Caki2 (cell line): ENCODE measurements around the gene MRTFA. TPM values are rescaled to one million over a fixed set of nuclear protein-coding genes. Genes with fewer than 3 reads are reported as not detected.
"Not testable (repeated sequence)": the region's sequence is repeated elsewhere in the genome, so short reads cannot be mapped to it uniquely, and the experiment has no call there.

Experiments
- DNase-seq: peaks from one replicate; pipeline ENCODE4 v3.0.0-alpha.2; 2015; ENCODE audit warnings: low read depth
- in situ Hi-C: cut with HindIII; loops from 2 replicates; pipeline ENCODE4 v1.10.0; 2016; ENCODE audit warnings: low sequenced_read_pairs, low pct_unique_long_range_greater_than_20kb, mixed read lengths
- total RNA-seq: library from RNA; depleted of rRNA; stranded (reverse); fragments of >200 nt; shearing (Covaris generic); gene quantifications from 2 replicates; pipeline ENCODE4 v1.2.3, GENCODE V29; 2014; ENCODE audit warnings: low replicate concordance; rRNA removed

The MRTFA gene
- total RNA-seq: 9.4 and 24.6 TPM in 2 replicates

- in situ Hi-C loops: loop anchor here (25.0 kb wide), 1 partner anchor 274 kb away; the partner anchor contains the start of gene SGSM3
Observed at GRCh38 chr22:40636380-40637182, at the start of gene MRTFA. Gene MRTFA (minus strand): TSS chr22:40636719.

GRCh38 chr22:40685406-40685805 lies 48.9 kb upstream of the MRTFA start:
- in situ Hi-C loops: no loop called here
- no peak for DNase-seq

More at GRCh38 chr22:40636380-40637182, at the start of gene MRTFA:
- DNase-seq: peak; percentile 100

- no peak for DNase-seq
- in situ Hi-C loops: no loop called here
Observed at GRCh38 chr22:40684728-40685127, 48.2 kb upstream of the MRTFA start.

GRCh38 chr22:40681451-40681850 lies 44.9 kb upstream of the MRTFA start:
- in situ Hi-C loops: no loop called here
- DNase-seq: no peak

- no peak for DNase-seq
- in situ Hi-C loops: no loop called here
Observed at GRCh38 chr22:40680819-40681183, 44.3 kb upstream of the MRTFA start.

GRCh38 chr22:40679964-40680818 lies 43.7 kb upstream of the MRTFA start:
- DNase-seq: no peak
- in situ Hi-C loops: no loop called here

GRCh38 chr22:40679249-40679963 lies 42.9 kb upstream of the MRTFA start, which contains the start of gene MCHR1:
Gene MCHR1 (plus strand): TSS chr22:40679484. CDS start chr22:40679653, 169 bp downstream.
- no peak for DNase-seq
- in situ Hi-C loops: no loop called here

- in situ Hi-C loops: no loop called here
Observed at GRCh38 chr22:40678493-40679248, 42.2 kb upstream of the MRTFA start.

GRCh38 chr22:40676644-40677043 lies 40.1 kb upstream of the MRTFA start:
- in situ Hi-C loops: no loop called here

More at GRCh38 chr22:40678493-40679248, 42.2 kb upstream of the MRTFA start:
- no peak for DNase-seq

GRCh38 chr22:40676166-40676565 lies 39.6 kb upstream of the MRTFA start:
- DNase-seq, in situ Hi-C loops: not testable (repeated sequence)

More at GRCh38 chr22:40676644-40677043, 40.1 kb upstream of the MRTFA start:
- no peak for DNase-seq

- in situ Hi-C loops: no loop called here
- no peak for DNase-seq
Observed at GRCh38 chr22:40674274-40674673, 37.8 kb upstream of the MRTFA start.

- in situ Hi-C loops: no loop called here
Observed at GRCh38 chr22:40673017-40673416, 36.5 kb upstream of the MRTFA start.

GRCh38 chr22:40671796-40672360 lies 35.4 kb upstream of the MRTFA start:
- in situ Hi-C loops: no loop called here
- no peak for DNase-seq

More at GRCh38 chr22:40673017-40673416, 36.5 kb upstream of the MRTFA start:
- no peak for DNase-seq

- in situ Hi-C loops: no loop called here
- DNase-seq: no peak
Observed at GRCh38 chr22:40671369-40671768, 34.9 kb upstream of the MRTFA start.

GRCh38 chr22:40670058-40670457 lies 33.5 kb upstream of the MRTFA start:
- in situ Hi-C loops: no loop called here
- no peak for DNase-seq

- DNase-seq: peak; percentile 93
- in situ Hi-C loops: no loop called here
Observed at GRCh38 chr22:40668611-40669411, 32.3 kb upstream of the MRTFA start.
